ENCODE results near the gene ZSCAN29.

ZSCAN29 gene

GRCh38 chr15:43347114-43347513 is 23.7 kb downstream of the ZSCAN29 start:
- no peak for DNase-seq (ENCODE audit: low spot score)

DNA sequence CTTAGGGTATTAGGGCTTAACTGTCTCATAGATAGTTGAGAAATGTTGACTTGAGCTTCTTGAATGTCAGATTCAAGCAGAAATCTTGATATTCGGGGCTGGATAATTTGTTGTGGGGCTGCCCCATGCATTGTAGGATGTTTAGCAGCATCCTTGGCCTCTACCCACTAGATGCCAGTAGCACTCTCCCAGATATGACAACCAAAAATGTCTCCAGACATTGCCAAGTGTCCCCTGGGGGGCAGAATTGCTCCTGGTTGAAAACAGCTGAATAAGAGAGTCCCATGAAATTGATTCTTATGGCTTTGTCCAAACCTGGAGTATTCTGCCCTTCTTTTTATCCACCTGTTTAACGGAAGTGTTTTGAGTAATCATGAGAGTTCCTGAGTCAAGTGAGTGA is 24.5 kb downstream of the ZSCAN29 start:
- DNase-seq (ENCODE audit: low spot score), result peak; percentile 17

GRCh38 chr15:43330780-43331087 is 40.1 kb downstream of the ZSCAN29 start:
- DNase-seq (ENCODE audit: low spot score), result no peak

GRCh38 chr15:43329960-43330779 is 40.7 kb downstream of the ZSCAN29 start, which contains the start of gene LCMT2:
LCMT2 (minus strand) TSS chr15:43330573; CDS start chr15:43330489, 84 bp downstream.
- peak; percentile 91 for DNase-seq (ENCODE audit: low spot score)

DNA sequence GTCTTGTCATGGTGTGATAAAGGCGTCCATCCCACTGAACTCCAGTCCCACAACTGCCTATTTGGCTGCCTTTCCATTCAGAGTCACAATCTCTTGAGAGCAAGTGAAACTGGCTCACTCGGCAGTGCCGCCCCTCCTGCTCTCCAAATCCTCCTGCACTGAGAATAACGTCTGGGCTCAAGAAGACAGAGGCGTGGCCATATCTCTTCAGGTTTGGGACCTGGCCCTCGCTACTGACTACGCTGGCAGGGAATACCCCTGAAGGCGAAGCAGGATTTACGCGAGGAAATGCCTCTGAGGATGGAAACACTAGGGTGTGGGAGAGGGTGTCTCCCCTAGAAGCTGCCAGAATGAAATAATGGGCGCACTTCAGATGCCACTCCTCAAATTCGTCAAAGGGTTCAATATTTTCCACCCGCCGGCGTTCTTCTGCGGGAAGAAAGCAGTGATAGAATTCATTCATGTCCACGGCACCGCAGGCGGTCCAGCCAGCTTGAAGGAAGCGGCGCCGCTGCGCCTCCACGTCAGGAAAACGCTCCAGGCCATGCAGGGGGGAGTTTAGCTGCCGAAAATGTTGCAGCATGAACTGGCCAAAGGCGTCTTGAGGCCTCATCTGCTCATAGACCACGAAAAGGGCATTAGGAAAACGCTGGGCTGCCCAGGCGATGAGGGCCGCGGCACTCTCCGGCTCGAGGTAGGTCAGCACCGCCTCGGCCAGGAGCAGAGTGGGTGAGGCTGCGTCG is 41.5 kb downstream of the ZSCAN29 start:
- DNase-seq (ENCODE audit: low spot score), result peak; percentile 9

DNA sequence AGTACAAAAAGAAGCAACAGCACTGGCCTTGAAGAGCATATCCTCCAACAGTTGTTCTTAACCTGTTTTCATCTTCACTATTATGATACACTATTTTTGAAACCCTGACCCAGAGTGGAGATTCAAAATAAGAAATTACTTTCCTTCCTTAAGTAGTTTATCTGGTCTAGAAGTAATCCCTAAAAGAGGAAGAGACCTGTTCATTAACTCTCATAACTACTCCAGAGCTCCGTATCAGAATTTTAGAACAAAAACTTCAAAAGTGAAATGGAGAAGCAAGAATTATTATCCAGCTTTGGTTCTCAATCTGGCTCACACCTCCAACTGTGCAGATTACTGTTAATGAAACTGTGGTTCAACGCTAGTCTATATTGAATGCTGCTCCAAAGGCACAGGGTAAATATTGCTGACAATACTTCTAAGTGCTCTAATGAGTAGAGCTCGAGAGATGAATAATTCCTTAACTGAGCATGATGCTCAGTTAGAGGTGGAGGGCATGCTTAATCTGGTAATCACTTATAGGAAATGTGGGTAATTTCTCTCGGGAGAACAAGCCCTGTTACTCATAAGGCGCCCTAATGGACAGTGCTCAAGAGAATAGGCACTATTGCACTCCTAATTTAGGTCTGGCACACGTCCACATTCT is 45.7 kb downstream of the ZSCAN29 start:
- no peak for DNase-seq (ENCODE audit: low spot score)

DNA sequence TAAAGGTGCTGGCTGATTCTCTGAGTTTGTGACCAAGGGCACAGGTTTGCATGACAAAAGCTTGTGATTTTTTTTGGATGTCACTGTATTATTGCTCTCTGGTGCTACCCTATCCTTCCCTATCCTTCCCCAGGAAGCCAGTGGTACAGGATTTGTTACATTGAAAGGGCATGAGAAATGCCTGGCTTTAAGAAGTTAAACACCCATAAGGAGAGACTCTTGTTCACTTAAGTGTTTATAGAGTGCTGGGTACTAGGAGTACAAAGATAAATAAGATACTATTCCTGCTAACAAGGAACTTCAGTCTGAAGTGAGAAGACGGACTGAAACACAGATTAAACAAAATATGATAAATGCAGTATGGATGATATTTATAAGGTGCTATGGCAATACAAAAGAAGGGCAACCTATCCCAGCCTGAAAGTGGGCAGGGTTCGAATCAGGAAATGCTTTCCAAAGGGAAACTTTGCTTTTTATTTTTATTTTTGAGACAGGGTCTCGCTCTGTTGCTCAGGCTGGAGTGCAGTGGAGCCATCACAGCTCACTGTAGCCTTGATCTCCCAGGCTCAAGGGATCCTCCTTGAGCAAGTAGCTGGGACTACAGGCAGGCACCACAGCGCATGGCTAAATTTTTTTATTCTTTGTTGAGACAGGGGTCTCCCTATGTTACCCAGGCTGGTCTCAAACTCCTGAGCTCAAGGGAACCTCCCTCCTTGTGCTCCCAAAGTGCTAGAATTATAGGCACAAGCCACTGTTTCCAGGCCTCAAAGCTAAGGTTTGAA is 51.7 kb downstream of the ZSCAN29 start:
- no peak for DNase-seq (ENCODE audit: low spot score)

- DNase-seq (ENCODE audit: low spot score), result no peak
Measured at GRCh38 chr15:43317566-43318184, 53.2 kb downstream of the ZSCAN29 start.

DNA sequence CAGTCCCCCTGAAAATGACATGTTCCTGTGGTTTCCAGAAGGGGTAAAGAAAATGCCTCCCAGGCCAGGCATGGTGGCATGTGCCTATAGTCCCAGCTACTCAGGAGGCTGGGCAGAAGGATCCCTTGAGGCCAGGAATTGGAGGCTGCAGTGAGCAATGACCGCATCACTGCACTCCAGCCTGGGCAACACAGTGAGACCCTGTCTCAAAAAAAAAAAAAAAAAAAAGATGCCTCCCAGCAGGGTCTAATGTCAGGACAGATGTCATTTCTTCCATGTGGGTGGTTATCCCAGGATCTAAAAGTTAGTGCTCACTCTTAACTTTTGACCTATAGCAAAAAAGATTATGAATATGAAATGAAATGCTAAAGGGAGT is 53.9 kb downstream of the ZSCAN29 start:
- no peak for DNase-seq (ENCODE audit: low spot score)

DNA sequence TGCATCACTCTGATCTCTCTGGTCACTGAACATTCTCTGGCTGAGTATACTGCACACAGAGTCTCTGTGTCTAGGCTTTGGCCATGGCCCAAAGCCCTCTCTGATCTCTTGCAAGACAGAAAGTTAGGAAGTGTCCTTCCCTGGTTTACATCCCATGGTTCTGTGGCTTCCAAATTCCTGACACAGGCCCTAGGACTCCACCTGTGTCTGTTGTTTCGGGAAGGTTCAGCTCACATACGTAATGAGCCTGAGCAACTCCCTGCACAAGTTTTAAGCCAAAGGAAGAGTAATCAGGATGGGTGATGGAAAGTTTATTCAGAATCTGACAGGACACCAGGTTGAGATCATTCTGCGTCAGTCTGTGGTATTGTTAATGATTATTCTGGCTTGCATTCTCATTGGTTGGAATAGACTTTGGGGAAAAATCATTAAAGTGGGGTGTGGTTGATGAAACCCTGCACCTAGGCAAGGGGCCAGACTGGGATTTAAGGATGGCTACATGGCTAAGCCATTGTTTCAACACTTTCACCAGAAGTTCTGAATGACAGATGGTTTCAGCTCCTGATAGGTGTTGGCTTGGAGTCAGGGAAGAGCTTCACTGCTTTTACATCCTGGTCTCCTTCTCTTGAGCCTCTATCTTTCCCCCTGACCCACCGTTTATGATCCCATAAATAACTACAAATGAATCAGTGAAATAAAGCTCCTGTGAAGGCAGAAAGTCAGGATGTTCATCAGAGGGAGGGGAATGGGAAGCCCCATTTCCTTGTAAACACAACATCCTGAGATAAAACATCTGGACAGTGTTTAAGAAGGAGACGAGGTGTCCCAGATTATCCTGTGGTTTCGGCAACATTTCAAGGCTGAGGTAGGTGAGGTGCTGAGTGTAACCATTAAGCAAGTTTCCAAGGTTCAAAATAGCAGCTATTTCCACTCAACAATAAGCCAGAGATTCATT is 54.5 kb downstream of the ZSCAN29 start:
- no peak for DNase-seq (ENCODE audit: low spot score)

DNA sequence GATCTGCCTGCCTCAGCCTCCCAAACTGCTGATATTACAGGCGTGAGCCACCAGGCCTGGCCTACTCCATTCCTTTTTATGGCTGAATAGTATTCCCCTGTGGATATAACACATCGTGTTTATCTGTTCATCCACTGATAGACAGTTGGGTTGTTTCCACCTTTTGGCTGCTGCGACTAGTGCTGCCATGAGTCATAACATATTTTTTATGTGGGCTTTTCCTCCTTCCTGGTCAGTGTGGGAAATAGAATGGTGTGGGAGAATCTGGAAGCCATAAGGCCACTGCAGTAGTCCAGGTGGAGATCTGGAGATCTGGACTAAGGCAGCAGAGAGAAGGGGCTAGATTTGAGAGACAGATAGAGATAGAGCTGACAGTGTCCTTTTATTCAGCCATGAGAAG is 56.7 kb downstream of the ZSCAN29 start:
- DNase-seq (ENCODE audit: low spot score), result no peak

DNA sequence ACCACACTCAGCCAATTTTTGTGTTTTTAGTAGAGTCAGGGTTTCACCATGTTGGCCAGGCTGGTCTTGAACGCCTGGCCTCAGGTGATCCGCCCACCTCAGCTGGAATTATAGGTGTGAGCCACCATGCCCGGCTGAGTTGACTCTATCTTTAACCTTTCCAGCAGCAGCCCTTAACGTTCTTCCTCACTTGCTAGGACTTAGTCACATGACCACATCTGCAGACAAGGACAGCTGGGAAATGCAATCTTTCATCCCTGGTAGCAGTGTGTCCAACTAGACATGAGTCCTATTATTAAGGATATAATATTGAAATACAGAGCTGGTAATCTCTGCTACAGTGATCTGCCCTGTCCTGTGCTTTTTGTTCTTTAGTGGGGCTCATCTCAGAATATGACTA is 58.5 kb downstream of the ZSCAN29 start:
- no peak for DNase-seq (ENCODE audit: low spot score)
